Astrocyte of the hippocampus (primary cell): Measurements from ENCODE around the gene GRIN2A.

ENCODE experiments used
- DNase-seq: peaks from one replicate; pipeline ENCODE4 v3.0.0; 2011; ENCODE audit warnings: low read depth, low spot score

The GRIN2A gene

DNA sequence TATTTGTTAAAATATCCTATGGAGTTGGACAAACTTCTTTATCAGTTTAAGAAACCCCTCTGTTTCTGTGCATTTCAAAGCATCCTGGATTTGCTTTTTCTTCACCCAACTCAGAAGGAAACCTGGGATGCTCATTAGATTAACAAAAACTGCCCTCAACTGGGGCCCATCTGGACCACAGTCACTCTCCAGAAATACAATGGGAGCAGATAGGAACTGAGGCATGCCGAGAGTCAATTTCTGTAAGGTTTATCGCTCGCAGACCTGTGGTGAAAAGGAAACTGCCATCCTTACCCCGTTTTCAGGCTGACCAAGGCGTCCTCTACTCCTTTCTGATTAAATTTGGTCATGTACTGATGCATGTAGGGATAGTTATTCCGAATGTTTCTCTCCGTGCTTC, 360.3 kb downstream of the GRIN2A start:
- DNase-seq = no peak

DNA sequence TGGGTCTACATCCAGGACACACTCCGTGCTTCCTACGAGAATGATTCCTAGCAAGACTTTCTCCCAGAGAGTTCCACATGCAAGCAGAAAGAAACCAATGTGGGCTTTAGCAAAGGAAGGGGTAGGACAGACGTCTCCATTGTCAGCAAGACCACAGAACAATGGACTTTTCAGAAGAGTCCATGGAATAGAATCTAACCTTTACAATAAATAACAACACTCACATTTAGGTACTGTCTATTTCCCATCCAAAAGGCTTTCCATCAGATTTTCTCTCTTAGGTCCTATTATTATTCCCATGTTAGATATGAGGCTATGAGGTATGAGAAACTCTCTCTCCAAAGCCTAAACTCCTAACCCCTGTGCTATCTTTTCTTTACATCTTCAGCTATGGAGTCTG, 360.9 kb downstream of the GRIN2A start:
- no peak for DNase-seq

- DNase-seq = peak; percentile 34
Measured at GRCh38 chr16:9820476-9821246, 361.6 kb downstream of the GRIN2A start.

GRCh38 chr16:9818702-9819101, 363.5 kb downstream of the GRIN2A start:
- no peak for DNase-seq

GRCh38 chr16:9817586-9817985, 364.6 kb downstream of the GRIN2A start:
- no peak for DNase-seq

DNA sequence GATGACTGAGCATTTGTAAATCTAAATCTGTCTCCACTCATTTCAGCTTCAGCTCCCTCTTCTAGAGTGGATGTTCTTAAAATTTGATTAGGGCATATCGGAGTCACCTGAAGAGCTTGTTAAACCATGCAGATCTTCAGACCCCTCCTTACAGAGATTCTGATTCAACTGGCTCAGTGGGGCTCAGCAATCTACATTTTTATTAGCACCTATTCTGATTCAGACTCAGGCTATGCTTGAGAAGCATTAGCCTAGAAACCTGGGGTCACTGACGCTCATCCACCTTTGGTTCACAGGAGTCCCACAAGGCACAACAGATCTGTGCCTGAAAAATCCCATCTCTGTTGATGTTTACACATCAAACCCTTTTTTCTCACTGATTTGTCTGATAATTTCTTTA, 365.6 kb downstream of the GRIN2A start:
- no peak for DNase-seq

GRCh38 chr16:9813665-9814064, 368.6 kb downstream of the GRIN2A start:
- no peak for DNase-seq

DNA sequence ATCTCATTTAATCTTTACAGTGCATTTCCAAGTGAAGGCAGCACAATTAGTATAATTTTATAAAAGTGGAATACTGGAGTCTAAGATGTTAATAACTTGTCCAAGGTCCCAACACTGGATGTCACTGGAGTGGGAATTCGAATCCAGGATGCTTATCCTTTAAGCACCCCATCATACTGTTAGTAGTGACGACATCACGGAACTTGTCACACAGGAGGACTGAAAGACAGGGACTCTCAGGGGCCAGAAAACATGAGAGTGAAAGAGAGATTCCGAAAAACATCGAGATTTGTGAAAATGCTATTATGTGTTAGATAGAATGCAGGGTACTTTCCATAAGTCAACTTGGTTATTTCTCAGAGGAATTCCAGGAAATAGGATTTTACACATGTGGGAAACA, 374.0 kb downstream of the GRIN2A start:
- no peak for DNase-seq

DNA sequence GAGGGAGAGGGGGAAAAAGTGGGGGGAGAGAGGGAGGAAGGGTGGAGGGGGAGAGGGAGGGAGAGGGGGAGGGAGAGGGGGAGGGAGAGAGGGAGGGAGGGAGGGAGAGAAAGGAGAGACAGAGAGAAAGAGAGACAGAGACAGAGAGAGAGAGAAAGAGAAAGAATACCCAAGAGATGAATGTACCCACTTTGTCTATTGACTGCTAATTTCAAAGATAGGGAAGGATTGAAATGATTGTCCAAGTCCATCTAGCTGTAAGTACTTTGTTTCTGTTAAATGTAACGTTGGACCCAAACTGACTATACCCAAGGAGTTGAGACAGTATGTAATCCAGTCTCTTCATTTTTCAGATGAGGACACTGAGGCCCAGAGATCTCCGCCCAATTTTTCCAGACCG, 374.9 kb downstream of the GRIN2A start:
- no peak for DNase-seq

- DNase-seq = no peak
Measured at GRCh38 chr16:9805109-9805508, 377.1 kb downstream of the GRIN2A start.

GRCh38 chr16:9802160-9802559, 380.1 kb downstream of the GRIN2A start:
- no peak for DNase-seq

DNA sequence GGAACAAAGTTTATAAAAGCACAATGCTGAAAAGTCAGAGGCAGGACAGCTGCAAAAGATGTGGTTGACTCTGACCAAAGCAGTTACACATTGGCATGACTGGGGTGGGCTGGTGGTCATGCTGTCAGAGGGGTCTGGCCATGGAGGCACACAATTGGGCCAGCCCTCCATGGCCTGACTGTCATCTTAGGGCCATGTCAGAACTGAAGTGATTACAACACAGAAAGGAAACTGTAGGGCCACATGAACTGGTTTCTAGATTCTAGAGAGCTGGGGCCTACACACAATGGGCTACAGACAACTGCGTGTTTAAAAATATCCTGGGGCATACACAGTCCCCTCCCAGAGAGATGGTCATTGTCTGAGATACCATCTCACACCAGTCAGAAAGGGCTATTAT, 380.6 kb downstream of the GRIN2A start:
- DNase-seq = no peak

DNA sequence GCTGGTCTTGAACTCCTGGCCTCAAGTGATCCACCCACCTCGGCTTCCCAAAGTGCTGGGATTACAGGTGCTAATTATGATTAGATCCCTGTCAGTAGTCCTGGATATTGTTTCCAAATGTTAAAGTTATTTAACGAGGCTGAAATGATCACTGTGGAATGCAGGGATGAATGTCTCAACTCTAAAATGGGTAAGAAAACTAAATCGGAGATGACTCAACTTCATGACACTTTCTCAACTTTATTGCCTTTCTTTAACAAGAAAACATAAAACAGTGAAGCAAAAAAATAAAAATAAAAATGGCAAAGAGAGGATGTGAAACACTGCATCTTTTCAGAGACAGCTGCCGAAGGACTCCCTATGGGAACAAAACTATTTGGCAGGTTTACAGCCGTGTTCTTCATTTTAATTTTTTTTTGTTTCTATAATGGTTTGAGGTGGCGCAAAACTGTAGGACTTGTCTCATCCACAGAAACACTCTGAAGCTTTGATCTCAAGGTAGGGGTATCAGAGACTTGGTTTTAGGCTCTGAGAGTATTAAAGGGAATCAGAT, 382.0 kb downstream of the GRIN2A start:
- DNase-seq = no peak

DNA sequence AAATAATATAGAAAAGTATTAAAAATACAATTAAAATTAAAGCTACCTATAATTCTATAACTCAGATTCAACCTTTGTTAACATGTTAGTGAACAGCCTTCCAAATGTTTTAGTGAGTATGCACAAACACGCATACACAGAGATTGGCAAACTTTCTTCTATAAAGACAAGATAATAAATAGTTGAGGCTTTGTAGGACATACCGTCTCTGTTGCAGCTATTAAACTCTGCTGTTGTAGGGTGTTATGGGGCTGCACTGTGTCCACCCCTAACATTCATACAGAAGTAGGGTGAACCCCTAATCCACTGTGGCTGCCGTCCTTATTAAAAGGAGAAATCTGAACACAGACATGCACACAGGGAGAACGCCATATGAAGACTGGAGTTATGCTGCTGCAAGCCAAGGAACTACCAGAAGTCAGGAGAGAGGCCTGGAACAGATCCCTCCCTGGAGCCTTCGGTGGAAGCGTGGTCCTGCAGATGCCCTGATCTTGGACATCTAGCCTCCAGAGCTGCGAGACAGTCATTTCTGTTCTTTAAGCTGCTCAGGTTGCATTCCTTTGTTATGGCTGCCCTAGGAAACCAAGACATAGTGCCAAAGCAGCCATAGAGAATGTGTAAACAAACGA, 383.2 kb downstream of the GRIN2A start:
- no peak for DNase-seq

DNA sequence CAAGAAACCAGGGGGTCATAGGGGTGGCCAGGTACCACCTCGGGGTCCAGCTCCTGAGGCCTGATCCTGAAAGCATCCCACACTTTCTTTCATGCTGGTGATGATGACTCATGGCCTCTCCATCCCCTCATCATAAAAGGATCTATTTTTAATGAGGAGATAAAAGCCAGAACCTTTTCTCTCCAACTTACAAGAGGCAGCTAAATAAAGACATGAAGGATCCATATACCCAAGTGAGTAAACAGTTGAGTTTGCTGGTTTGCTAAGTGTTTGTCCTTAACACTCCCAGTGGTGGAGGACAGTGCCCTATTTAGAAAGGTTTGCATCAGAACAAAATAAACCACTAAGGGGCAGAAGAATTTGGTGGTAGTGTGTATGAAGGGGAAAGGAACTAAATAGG, 383.8 kb downstream of the GRIN2A start:
- no peak for DNase-seq

DNA sequence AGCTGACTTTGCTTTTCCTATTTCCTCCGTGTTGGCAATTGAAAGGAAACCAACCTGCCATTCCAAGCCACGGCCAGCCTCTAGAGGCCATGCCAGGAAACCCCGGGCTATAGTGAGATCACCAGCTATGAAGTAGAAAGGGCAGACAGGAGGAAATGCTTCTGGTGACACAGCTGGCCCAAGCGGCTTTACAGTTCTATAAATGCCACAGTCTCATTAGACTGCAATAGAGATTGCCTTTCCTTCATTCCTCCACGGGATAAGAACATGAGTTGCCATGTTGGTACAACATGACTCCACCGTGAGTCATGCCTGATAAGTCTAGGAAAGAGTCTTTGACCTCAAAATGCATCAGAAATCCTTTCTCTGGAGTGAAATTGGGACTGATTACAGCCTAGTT, 384.9 kb downstream of the GRIN2A start:
- DNase-seq = peak; percentile 75

DNA sequence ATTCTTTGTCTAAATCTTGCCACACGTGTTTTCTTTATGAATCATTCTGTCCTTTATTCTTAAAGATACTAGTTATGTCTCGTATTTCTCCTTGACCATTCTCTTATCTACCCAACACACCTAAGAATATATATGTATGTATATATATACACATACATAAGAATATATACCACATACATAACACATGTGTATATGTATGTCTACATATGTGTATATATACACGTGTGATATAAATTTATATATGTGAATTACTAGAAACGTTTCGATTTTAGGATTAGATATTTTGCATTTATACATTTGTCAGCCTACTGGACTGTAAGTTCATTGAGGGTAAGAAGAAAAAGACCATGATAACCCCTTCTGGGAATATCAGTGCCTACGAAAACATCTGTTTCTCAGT, 388.6 kb downstream of the GRIN2A start:
- DNase-seq = no peak

- no peak for DNase-seq
Measured at GRCh38 chr16:9791556-9791955, 390.7 kb downstream of the GRIN2A start.

DNA sequence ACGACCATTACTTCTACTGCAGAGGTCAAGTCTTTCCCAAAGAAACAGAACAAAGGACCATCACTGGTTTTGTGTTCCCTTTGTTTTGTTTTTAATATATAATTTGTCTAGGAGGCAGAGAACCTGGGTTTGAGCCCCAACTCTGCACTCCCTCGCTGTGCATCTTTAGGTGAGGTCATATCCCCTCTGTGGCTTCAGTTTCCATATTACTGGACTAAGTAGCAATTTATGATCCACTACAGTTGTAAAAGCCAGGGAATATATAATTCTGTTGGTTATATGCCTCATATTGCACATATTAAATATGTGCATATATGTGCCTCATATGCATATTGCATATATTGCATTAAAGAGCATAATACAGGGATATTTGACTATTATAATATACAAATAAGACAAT, 392.0 kb downstream of the GRIN2A start:
- no peak for DNase-seq

GRCh38 chr16:9787717-9788116, 394.5 kb downstream of the GRIN2A start:
- DNase-seq = peak; percentile 18

DNA sequence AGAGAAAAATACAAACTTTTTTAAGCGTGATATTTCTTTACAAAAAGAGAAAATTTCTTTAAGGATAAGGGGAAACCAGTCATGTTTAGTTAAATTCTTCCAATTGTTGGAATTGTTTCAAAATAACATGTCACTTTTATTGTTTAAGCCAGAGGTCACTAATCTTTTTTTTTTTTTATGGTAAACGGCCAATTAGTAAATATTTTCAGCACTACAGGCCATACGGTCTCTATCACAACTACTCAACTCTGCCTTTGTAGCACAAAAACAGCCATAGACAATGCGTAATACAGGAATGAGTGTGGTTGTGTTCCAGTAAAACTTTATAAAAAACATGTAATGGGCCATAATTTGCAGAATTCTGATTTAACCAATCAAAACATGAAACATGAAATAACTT, 401.4 kb downstream of the GRIN2A start:
- no peak for DNase-seq

- no peak for DNase-seq
Measured at GRCh38 chr16:9778849-9779248, 403.4 kb downstream of the GRIN2A start.

DNA sequence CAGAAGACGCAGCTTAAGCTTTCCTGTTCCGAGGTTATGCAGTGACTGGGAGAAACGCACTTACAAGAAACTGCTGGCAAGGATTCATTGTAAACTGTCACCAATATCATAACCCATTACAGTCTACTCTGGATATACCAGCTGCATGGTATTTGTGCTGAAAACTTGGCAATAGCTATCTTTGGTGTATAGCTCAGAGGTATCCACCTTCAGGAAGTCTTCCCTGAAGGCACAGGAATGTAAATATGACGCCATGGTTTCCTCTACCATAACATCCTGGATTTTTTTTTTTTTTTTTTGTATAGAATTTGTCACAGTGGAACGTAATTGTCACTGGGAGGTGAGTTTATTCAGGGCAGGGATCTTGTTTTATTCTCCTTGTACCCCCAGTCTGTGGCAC, 406.2 kb downstream of the GRIN2A start:
- no peak for DNase-seq
